NCI-H146 (cell line): ENCODE results near the gene RREB1.

Source experiments
- DNase-seq: peaks from one replicate; lab custom pipeline; 2025; lab: John Stamatoyannopoulos, UW

The RREB1 gene

GRCh38 chr6:7296602-7297001, 188.8 kb downstream of the RREB1 start:
- no peak for DNase-seq

- no peak for DNase-seq
Observed at GRCh38 chr6:7298113-7298512, 190.4 kb downstream of the RREB1 start.

DNA sequence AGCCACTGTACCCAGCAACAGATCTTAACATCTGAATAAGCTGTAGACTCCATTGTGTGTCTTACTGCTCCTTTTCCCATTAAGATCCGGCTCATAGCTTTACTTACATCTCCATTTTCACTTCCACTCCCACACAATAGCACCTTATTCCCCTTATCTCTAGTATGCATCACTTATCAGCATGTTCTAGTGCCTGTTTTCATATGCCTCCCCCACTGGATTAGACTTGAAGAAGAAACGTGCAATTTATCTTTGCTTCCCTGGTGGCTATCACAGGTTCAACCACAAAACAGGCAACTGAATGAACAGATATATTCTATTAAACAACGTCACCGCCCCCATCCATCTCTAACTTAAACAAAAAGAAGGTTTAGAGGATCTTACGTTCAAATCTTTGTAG, 193.2 kb downstream of the RREB1 start:
- no peak for DNase-seq
